ENCODE results near the gene FZD2. TPM values are rescaled to one million over a fixed set of nuclear protein-coding genes. Genes with fewer than 3 reads are reported as not detected.

The FZD2 gene
- total and polyA plus RNA-seq, 4 donors = 0.37 to 0.61 (median 0.42) TPM; not detected in 1

DNA sequence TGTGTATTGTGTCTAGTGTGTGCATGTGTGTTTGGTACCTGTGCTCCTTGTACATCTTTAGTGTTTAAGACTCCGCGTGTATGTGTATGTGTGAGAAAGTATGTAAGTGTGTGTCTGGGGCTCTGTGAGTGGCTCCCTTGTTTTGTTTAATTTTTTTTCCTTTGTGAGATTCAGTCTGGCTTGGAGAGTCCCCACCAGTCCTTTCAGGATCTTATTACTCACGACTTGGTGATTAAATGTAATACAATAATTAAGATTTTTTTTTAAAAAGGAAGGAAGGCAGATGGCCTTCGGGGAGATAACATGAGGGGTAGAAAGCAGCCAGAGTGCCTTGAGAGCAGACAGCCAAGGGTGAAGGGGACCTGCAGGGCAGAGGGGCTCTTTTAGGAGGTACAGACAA, 33.9 kb downstream of the FZD2 start (continued):
- no peak for TF ChIP-seq NR2F2 (IDR thresholded peaks at IDR 0.05)
- no peak for TF ChIP-seq JUND (IDR thresholded peaks at IDR 0.05)
- no peak for TF ChIP-seq MAX (IDR thresholded peaks at IDR 0.05)
- TF ChIP-seq RAD21 (IDR thresholded peaks at IDR 0.05) = no peak
- TF ChIP-seq GABPA (IDR thresholded peaks at IDR 0.05 in 1 of 2, conservative IDR thresholded peaks at IDR 0.05 in 1 of 2) = no peak
- no peak for TF ChIP-seq YY1 (IDR thresholded peaks at IDR 0.05)
- no peak for TF ChIP-seq CTCF (IDR thresholded peaks at IDR 0.05; ENCODE audit: low read depth, low read length, missing input control)
- TF ChIP-seq HNF4G (IDR thresholded peaks at IDR 0.05) = no peak
- no peak for TF ChIP-seq TAF1 (conservative IDR thresholded peaks at IDR 0.05)

DNA sequence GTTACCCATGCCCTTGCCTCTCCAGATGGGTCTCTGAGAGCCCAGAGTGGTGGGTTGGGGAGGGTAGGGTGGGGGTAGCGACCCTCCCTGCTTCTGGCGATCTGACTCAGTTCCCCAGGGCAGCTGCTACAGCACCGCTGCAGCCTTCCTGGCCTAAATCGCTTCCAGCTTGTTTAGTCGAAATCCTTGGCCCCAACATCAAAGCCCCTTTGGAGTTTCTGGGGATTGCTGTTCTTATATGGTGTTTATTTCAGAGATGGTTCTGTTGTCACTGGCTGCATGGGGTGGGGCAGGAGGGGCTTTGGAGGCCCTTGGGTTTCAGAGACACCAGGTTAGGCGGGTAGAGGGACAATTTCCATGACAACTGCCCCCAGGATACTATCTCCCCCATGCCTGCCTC, 35.9 kb downstream of the FZD2 start:
- DNase-seq (ENCODE audit: low spot score) = no peak
- no peaks in the 10 kb centered on the region for H3K4me1 ChIP-seq (ENCODE audit: control insufficient read depth in 4 of 4, insufficient read depth in 4 of 4, low read length in 3 of 4)
- no peak for TF ChIP-seq YY1 (IDR thresholded peaks at IDR 0.05)
- TF ChIP-seq MAX (IDR thresholded peaks at IDR 0.05) = no peak
- no peak for TF ChIP-seq TAF1 (conservative IDR thresholded peaks at IDR 0.05)
- TF ChIP-seq SP1 (IDR thresholded peaks at IDR 0.05) = no peak
- TF ChIP-seq JUND (IDR thresholded peaks at IDR 0.05) = no peak
- TF ChIP-seq NR2F2 (IDR thresholded peaks at IDR 0.05) = no peak
- TF ChIP-seq CTCF (IDR thresholded peaks at IDR 0.05; ENCODE audit: low read depth, low read length, missing input control) = no peak
- TF ChIP-seq ZBTB33 (IDR thresholded peaks at IDR 0.05) = no peak
- TF ChIP-seq, protein P1, sequence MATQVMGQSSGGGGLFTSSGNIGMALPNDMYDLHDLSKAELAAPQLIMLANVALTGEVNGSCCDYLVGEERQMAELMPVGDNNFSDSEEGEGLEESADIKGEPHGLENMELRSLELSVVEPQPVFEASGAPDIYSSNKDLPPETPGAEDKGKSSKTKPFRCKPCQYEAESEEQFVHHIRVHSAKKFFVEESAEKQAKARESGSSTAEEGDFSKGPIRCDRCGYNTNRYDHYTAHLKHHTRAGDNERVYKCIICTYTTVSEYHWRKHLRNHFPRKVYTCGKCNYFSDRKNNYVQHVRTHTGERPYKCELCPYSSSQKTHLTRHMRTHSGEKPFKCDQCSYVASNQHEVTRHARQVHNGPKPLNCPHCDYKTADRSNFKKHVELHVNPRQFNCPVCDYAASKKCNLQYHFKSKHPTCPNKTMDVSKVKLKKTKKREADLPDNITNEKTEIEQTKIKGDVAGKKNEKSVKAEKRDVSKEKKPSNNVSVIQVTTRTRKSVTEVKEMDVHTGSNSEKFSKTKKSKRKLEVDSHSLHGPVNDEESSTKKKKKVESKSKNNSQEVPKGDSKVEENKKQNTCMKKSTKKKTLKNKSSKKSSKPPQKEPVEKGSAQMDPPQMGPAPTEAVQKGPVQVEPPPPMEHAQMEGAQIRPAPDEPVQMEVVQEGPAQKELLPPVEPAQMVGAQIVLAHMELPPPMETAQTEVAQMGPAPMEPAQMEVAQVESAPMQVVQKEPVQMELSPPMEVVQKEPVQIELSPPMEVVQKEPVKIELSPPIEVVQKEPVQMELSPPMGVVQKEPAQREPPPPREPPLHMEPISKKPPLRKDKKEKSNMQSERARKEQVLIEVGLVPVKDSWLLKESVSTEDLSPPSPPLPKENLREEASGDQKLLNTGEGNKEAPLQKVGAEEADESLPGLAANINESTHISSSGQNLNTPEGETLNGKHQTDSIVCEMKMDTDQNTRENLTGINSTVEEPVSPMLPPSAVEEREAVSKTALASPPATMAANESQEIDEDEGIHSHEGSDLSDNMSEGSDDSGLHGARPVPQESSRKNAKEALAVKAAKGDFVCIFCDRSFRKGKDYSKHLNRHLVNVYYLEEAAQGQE (IDR thresholded peaks at IDR 0.05) = no peak
- no peak for TF ChIP-seq FOXA2 (IDR thresholded peaks at IDR 0.05)
- TF ChIP-seq HNF4G (IDR thresholded peaks at IDR 0.05) = no peak
- no peak for TF ChIP-seq GABPA (IDR thresholded peaks at IDR 0.05 in 1 of 2, conservative IDR thresholded peaks at IDR 0.05 in 1 of 2)
- 60% methylated on average over 6 of the region's 6 CpGs for WGBS
- no peaks in the 10 kb centered on the region for H3K9me3 ChIP-seq (ENCODE audit: control insufficient read depth in 4 of 4, low read length in 3 of 4)
- no peaks in the 10 kb centered on the region for H3K36me3 ChIP-seq (ENCODE audit: control insufficient read depth in 4 of 4, insufficient read depth in 3 of 4, low read depth in 1 of 4, low read length in 3 of 4)
- H3K27ac ChIP-seq (ENCODE audit: low read depth in 1 of 2, low read length in 2 of 2) = no peak overlapping the region
- no peak overlapping the region for H3K4me3 ChIP-seq (ENCODE audit: low read depth in 1 of 3, low read length in 3 of 3)
- H3K27me3 ChIP-seq (ENCODE audit: control insufficient read depth in 4 of 4, insufficient read depth in 4 of 4, low read length in 3 of 4) = no peaks in the 10 kb centered on the region
- no peak overlapping the region for H3K9ac ChIP-seq (ENCODE audit: low read depth in 1 of 2, low read length in 2 of 2)
